Right lobe of liver (tissue), 4 donors: ENCODE data around the gene ZNF276.

Experiments
- CTCF ChIP-seq, 4 donors: fragments of 200-600 bp in 3 of 4; fragments of 450-650 bp in 1 of 4; IDR thresholded peaks; one replicate each; pipeline versions ENCODE4 v1.5.1 to v1.8.0; 2016 to 2022; ENCODE audit warnings: antibody characterized with exemption in 4 of 4, mild to moderate bottlenecking in 2 of 4
- POLR2A ChIP-seq: fragments of 450-650 bp; IDR thresholded peaks from one replicate; pipeline ENCODE4 v1.6.1; 2017; ENCODE audit warnings: antibody characterized with exemption, mild to moderate bottlenecking
- donor health status: DM: no; HTN: no; CAD: no.
- donor health status: DM: no; HTN: no; CAD: no.
- donor health status: DM: no; HTN: yes; CAD: no.

DNA sequence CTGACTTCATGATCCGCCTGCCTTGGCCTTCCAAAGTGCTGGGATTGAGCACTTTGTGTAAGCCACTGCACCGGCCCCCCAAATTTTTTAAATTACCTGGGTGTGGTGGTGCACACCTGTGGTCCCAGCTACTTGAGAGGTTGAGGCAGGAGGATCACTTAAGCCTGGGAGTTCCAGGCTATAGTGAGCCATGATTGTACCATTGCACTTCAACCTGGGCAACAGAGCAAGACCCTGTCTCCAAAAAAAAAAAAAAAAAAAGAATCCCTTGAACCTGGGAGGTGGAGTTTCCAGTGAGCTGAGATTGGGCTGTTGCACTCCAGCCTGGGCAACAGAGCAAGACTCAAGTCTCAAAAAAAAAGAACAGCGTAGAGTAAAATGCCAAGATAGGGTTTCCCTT lies 15.2 kb downstream of the ZNF276 start:
- TF ChIP-seq CTCF (IDR thresholded peaks at IDR 0.05) (no peak), POLR2A (no peak)
